ENCODE measurements around the gene CHURC1.

Gene CHURC1

GRCh38 chr14:64945431-64946178 lies 31.4 kb downstream of the CHURC1 start:
- CTCF ChIA-PET, result no interaction called here
- no peak for TF ChIP-seq CTCF (conservative IDR thresholded peaks at IDR 0.05; ENCODE audit: low read depth)
- H3K27ac ChIP-seq, result no peak overlapping the region
- POLR2A ChIA-PET (ENCODE audit: low non-redundant PET), result no interaction called here
- no peak for DNase-seq (ENCODE audit: low spot score)

DNA sequence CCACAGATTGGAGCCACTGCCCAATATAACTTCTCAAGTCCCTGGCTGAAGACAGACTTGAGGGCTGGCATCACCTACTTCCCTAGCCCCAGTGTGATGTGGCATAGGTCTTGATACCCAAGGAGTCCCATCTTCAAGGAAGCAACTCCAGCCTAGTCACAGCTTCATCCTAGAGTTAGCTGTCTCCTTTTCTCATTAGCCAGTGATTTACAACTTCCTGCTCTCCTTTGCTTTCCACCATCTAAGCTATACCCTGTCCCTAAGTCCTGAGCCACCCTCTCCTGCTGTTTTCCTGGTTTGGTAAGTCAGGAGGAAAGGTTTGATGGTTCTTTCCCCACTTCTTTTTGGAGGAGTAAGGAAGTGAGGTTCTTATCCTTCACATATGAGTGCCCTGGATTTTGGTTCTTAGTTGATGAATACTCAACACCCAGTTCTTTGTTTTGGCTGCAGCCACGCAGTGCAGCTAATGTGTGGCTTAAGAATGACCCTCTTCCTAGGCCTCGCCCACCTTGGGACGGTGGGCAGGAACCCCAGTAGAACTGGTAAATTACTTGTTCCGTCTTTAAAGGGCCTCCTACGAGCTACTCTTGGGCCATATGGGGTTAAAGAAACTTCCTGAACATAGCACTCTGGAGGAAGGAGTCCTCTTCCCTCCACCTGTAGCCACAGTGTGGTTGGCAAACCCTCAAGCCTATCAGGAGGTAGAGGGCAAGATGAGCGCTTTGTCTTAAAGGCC lies 32.2 kb downstream of the CHURC1 start:
- CTCF ChIA-PET, result no interaction called here
- H3K27ac ChIP-seq, result no peak overlapping the region
- POLR2A ChIA-PET (ENCODE audit: low non-redundant PET), result no interaction called here

GRCh38 chr14:64947710-64948611 lies 33.7 kb downstream of the CHURC1 start:
- DNase-seq (ENCODE audit: low spot score), result no peak
- TF ChIP-seq CTCF (conservative IDR thresholded peaks at IDR 0.05; ENCODE audit: low read depth), result no peak
- no peak overlapping the region for H3K27ac ChIP-seq
- ChIA-PET CTCF (no interaction called here), POLR2A (ENCODE audit: low non-redundant PET) (no interaction called here)

More for the DNA sequence above, 32.2 kb downstream of the CHURC1 start:
- DNase-seq (ENCODE audit: low spot score), result no peak
- TF ChIP-seq CTCF (conservative IDR thresholded peaks at IDR 0.05; ENCODE audit: low read depth), result no peak

DNA sequence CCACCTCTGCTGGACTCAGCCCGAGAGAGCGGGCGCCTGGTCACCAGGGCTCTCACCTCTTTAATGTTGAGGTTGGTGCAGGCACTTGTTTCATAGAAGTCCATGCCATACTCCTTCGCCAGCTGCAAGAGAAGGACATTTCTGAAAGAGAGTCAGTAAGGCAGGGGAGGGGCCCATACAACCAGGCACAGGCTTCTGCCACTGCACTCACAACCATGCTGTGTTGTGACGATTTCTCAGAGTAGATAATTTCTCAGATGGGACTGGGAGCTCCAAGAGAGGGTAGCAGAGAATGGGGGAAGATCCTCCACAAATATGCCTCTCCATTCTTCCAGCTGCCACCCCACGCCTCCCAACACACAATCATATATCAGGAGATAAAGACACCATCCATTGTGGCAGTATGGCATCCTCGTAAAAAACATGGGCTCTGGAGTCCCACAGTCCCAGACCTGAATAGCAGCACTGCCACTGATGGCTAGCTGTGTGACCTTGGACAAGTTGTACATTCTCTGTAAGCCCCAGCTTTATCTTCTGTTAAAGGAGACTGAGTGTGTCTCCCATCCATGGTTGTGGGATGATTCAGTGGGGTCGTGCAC lies 34.5 kb downstream of the CHURC1 start:
- H3K27ac ChIP-seq, result no peak overlapping the region
- DNase-seq (ENCODE audit: low spot score), result no peak
- POLR2A ChIA-PET (ENCODE audit: low non-redundant PET), result no interaction called here
- CTCF ChIA-PET, result no interaction called here
- no peak for TF ChIP-seq CTCF (conservative IDR thresholded peaks at IDR 0.05; ENCODE audit: low read depth)

- DNase-seq (ENCODE audit: low spot score), result no peak
- CTCF ChIA-PET, result no interaction called here
- no peak overlapping the region for H3K27ac ChIP-seq
- POLR2A ChIA-PET (ENCODE audit: low non-redundant PET), result no interaction called here
- TF ChIP-seq CTCF (conservative IDR thresholded peaks at IDR 0.05; ENCODE audit: low read depth), result no peak
These were observed 36.6 kb downstream of the CHURC1 start for GRCh38 chr14:64950889-64951288.

GRCh38 chr14:64951291-64951690 lies 37.0 kb downstream of the CHURC1 start:
- ChIA-PET POLR2A (ENCODE audit: low non-redundant PET) (no interaction called here), CTCF (no interaction called here)
- no peak for TF ChIP-seq CTCF (conservative IDR thresholded peaks at IDR 0.05; ENCODE audit: low read depth)
- H3K27ac ChIP-seq, result no peak overlapping the region
- no peak for DNase-seq (ENCODE audit: low spot score)
